K562 (cell line): ENCODE results near the gene LATS1. TPM values are rescaled to one million over a fixed set of nuclear protein-coding genes. Genes with fewer than 3 reads are reported as not detected.

Source experiments
- HOMEZ ChIP-seq: fragments of 250-450 bp; sonication (Bioruptor Pico); IDR thresholded peaks from 2 replicates; pipeline ENCODE4 v1.4.0; 2020; ENCODE audit warnings: mild to moderate bottlenecking, moderate library complexity
- RFX1 ChIP-seq: fragments of 450-650 bp; IDR thresholded peaks from 2 replicates; pipeline ENCODE4 v1.6.1; 2016; ENCODE audit warnings: mild to moderate bottlenecking, moderate library complexity
- ZNF609 ChIP-seq: sonication (generic); formaldehyde crosslinking; IDR thresholded peaks from 2 replicates; pipeline ENCODE4 v1.8.1; 2023; ENCODE audit warnings: missing genetic modification reagents, mild to moderate bottlenecking, borderline replicate concordance
- polyA plus RNA-seq, 8 experiments: library from polyadenylated mRNA; depleted of rRNA in 4 of 8; stranded (reverse) in 5 of 8; unstranded in 3 of 8; fragments of >200 nt; fragmentation: Nextera tagmentation in 2 of 8; fragmentation: Illumina TruSeq in 1 of 8; extraction: Ambion mirVana in 2 of 8; extraction: Trizol in 1 of 8; gene quantifications; 2 replicates each; pipeline versions ENCODE4 v1.2.1 to v1.2.3, GENCODE V29; 2011 to 2014; ENCODE audit warnings: inconsistent platforms in 1 of 8, missing spikeins in 1 of 8
- total RNA-seq, 7 experiments: library from RNA; depleted of rRNA in 6 of 7; stranded (reverse); fragments of >200 nt in 6 of 7; fragmentation: Illumina TruSeq in 2 of 7; extraction: Trizol in 2 of 7; gene quantifications; 2 replicates each; pipeline versions ENCODE4 v1.2.1 to v1.2.3, GENCODE V29; 2011 to 2021; ENCODE audit warnings: low replicate concordance in 1 of 7

The LATS1 gene
- total and polyA plus RNA-seq, 9 of the 15 experiments (the other 6 are each of a cell fraction or from before 2014, with no cell fraction given): 5.0 to 36.3 (median 18.4) TPM

GRCh38 chr6:149651056-149651455 lies 66.8 kb downstream of the LATS1 start (continued):
- TF ChIP-seq ZNF609: no peak
- TF ChIP-seq HOMEZ (CRISPR knock-in tag): no peak
- no peak for TF ChIP-seq RFX1
